ENCODE data around the gene AFDN.

GRCh38 chr6:167811040-167811439 lies 15.7 kb upstream of the AFDN start:
- TF ChIP-seq, protein P1, sequence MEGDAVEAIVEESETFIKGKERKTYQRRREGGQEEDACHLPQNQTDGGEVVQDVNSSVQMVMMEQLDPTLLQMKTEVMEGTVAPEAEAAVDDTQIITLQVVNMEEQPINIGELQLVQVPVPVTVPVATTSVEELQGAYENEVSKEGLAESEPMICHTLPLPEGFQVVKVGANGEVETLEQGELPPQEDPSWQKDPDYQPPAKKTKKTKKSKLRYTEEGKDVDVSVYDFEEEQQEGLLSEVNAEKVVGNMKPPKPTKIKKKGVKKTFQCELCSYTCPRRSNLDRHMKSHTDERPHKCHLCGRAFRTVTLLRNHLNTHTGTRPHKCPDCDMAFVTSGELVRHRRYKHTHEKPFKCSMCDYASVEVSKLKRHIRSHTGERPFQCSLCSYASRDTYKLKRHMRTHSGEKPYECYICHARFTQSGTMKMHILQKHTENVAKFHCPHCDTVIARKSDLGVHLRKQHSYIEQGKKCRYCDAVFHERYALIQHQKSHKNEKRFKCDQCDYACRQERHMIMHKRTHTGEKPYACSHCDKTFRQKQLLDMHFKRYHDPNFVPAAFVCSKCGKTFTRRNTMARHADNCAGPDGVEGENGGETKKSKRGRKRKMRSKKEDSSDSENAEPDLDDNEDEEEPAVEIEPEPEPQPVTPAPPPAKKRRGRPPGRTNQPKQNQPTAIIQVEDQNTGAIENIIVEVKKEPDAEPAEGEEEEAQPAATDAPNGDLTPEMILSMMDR (conservative IDR thresholded peaks at IDR 0.05), result no peak
- no peak for TF ChIP-seq EZH2 (IDR thresholded peaks at IDR 0.05; ENCODE audit: low read depth)

Data from PC-9 (cell line).